Immature natural killer cell (primary cell): Measurements from ENCODE around the gene METTL17. TPM values are rescaled to one million over a fixed set of nuclear protein-coding genes. Genes with fewer than 3 reads are reported as not detected.

Source experiments
- polyA plus RNA-seq, 3 donors: library from polyadenylated mRNA; unstranded; fragments of 300-500 nt; fragmentation: Illumina TruSeq; gene quantifications; one replicate each; pipeline ENCODE4 v1.2.3, GENCODE V29; 2021

The METTL17 gene
- polyA plus RNA-seq, 3 donors from 2014 or later: 30.4 to 39.6 (median 32.1) TPM

Other genes with a start within 250 kb of the METTL17 start
- gene EDDM3A, start 244.1 kb upstream of the METTL17 start, polyA plus RNA-seq: not detected
- gene EDDM3B, start 221.6 kb upstream of the METTL17 start, polyA plus RNA-seq: not detected
- gene RNASE6, start 208.7 kb upstream of the METTL17 start, polyA plus RNA-seq: 10 to 100 TPM; 13.3 to 37.1 (median 17.8) TPM
- gene RNASE1, start 187.1 kb upstream of the METTL17 start, polyA plus RNA-seq: under 1 TPM in 1 of 3 donors, not detected in 2; 0.49 TPM
- not detected for gene RNASE3, start 98.6 kb upstream of the METTL17 start, polyA plus RNA-seq
- 1 to 10 TPM in 2 of 3 donors, not detected in 1; 2.0 to 4.1 TPM for gene RNASE2, start 34.5 kb upstream of the METTL17 start, polyA plus RNA-seq
- gene SLC39A2, start 9.3 kb downstream of the METTL17 start, polyA plus RNA-seq: not detected
- 10 to 100 TPM; 10.9 to 40.0 (median 19.9) TPM for gene NDRG2, start 35.1 kb downstream of the METTL17 start, polyA plus RNA-seq
- gene TPPP2, start 40.2 kb downstream of the METTL17 start, polyA plus RNA-seq: not detected
- not detected for gene RNASE13, start 44.8 kb downstream of the METTL17 start, polyA plus RNA-seq
- not detected for gene RNASE7, start 52.4 kb downstream of the METTL17 start, polyA plus RNA-seq
- gene RNASE8, start 67.8 kb downstream of the METTL17 start, polyA plus RNA-seq: not detected
- gene ARHGEF40, start 80.3 kb downstream of the METTL17 start, polyA plus RNA-seq: under 1 TPM in 2 of 3 donors, not detected in 1; 0.23 to 0.35 TPM
- gene ZNF219, start 108.7 kb downstream of the METTL17 start, polyA plus RNA-seq: 1 to 10 TPM in 2 of 3 donors, under 1 TPM in 1; 0.88 to 3.3 (median 1.8) TPM
- not detected for gene TMEM253, start 111.1 kb downstream of the METTL17 start, polyA plus RNA-seq
- gene OR5AU1, start 166.1 kb downstream of the METTL17 start, polyA plus RNA-seq: not detected